LNCaP clone FGC (cell line): ENCODE measurements around the gene AGBL4.

Source experiments
- DNase-seq: peaks from one replicate; pipeline ENCODE4 v3.0.0-alpha.2; 2011; ENCODE audit warnings: low read depth
- H3K4me3 ChIP-seq: 2 replicates; pipeline ENCODE4 v1.5.1; 2011; ENCODE audit warnings: mild to moderate bottlenecking, low read depth, low read length, control low read depth
- CTCF ChIP-seq: IDR thresholded peaks from 2 replicates; pipeline ENCODE4 v1.5.1; 2012; ENCODE audit warnings: mild to moderate bottlenecking; ENCODE audit not compliant: control insufficient read depth, insufficient read depth; ENCODE audit errors: extremely low read depth

Gene AGBL4

GRCh38 chr1:48841461-48841860, 1182.3 kb downstream of the AGBL4 start:
- H3K4me3 ChIP-seq, result no peak overlapping the region
- TF ChIP-seq CTCF, result no peak
- no peak for DNase-seq

- no peak for DNase-seq
- no peak for TF ChIP-seq CTCF
Measured at GRCh38 chr1:48831120-48831978, 1192.4 kb downstream of the AGBL4 start.

GRCh38 chr1:48830715-48831114, 1193.0 kb downstream of the AGBL4 start:
- no peak overlapping the region for H3K4me3 ChIP-seq
- no peak for DNase-seq
- no peak for TF ChIP-seq CTCF

More at GRCh38 chr1:48831120-48831978, 1192.4 kb downstream of the AGBL4 start:
- H3K4me3 ChIP-seq, result no peak overlapping the region

- TF ChIP-seq CTCF, result no peak
- DNase-seq, result no peak
- no peak overlapping the region for H3K4me3 ChIP-seq
Measured at GRCh38 chr1:48829446-48829845, 1194.3 kb downstream of the AGBL4 start.

GRCh38 chr1:48823168-48823567, 1200.6 kb downstream of the AGBL4 start:
- no peak overlapping the region for H3K4me3 ChIP-seq
- no peak for TF ChIP-seq CTCF
- DNase-seq, result no peak

- no peak for TF ChIP-seq CTCF
- DNase-seq, result no peak
- no peak overlapping the region for H3K4me3 ChIP-seq
Measured at GRCh38 chr1:48820491-48820890, 1203.3 kb downstream of the AGBL4 start.
